PFSK-1 (cell line): ENCODE data around the gene RAB9A.

ENCODE experiments used
- POLR2AphosphoS5 ChIP-seq: IDR thresholded peaks from 2 replicates; pipeline ENCODE4 v1.6.1; 2012; ENCODE audit warnings: low read depth, mild to moderate bottlenecking, control low read depth, low read length, moderate library complexity
- SIN3A ChIP-seq: IDR thresholded peaks from 2 replicates; pipeline ENCODE4 v1.6.1; 2012; ENCODE audit warnings: mild to moderate bottlenecking, low read length, moderate library complexity, borderline replicate concordance; ENCODE audit not compliant: insufficient read depth
- TAF1 ChIP-seq: IDR thresholded peaks from 2 replicates; pipeline ENCODE4 v1.6.1; 2012; ENCODE audit warnings: low read length, control low read depth, borderline replicate concordance; ENCODE audit not compliant: insufficient read depth
- TF ChIP-seq, protein P1 (sequence below), 2 experiments: IDR thresholded peaks; 2 replicates each; pipeline versions ENCODE4 v1.6.1 to v1.8.0; 2011 to 2012; ENCODE audit warnings: low read depth in 2 of 2, low read length in 2 of 2, control low read depth in 1 of 2, inconsistent platforms in 1 of 2, mild to moderate bottlenecking in 1 of 2, moderate library complexity in 1 of 2; ENCODE audit not compliant: insufficient read depth in 1 of 2

DNA sequence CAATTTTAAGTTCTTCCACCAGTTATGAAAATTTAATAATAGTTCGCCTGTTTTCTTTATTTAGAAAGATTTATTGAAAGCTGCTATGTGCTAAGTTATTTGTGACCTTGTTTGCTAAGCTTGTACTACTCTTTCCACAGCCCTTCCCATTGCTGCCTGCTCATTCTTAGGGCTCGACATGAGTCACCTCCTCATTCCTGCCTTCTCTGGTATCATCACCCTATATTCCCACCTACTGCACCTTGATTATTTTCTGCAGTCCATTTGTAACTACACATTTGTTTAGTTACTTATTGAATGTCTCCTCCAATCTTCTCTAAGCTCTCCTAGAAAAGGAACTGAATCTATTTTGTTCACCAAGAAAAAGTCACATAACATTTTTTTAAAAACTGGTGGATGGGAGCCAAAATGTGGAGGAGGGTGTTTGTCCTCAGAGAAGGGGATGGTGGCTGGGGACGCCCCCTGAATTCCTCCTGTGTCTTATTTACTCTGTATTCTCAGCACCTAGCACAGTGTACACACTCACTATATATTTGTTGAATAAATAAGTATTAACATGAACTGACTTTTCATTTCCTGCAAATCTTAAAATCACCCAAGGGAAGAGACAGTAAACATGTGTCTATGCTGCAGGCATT lies 3.7 kb upstream of the RAB9A start:
- TF ChIP-seq POLR2AphosphoS5 (no peak), SIN3A (no peak), TAF1 (no peak)
- TF ChIP-seq, protein P1, sequence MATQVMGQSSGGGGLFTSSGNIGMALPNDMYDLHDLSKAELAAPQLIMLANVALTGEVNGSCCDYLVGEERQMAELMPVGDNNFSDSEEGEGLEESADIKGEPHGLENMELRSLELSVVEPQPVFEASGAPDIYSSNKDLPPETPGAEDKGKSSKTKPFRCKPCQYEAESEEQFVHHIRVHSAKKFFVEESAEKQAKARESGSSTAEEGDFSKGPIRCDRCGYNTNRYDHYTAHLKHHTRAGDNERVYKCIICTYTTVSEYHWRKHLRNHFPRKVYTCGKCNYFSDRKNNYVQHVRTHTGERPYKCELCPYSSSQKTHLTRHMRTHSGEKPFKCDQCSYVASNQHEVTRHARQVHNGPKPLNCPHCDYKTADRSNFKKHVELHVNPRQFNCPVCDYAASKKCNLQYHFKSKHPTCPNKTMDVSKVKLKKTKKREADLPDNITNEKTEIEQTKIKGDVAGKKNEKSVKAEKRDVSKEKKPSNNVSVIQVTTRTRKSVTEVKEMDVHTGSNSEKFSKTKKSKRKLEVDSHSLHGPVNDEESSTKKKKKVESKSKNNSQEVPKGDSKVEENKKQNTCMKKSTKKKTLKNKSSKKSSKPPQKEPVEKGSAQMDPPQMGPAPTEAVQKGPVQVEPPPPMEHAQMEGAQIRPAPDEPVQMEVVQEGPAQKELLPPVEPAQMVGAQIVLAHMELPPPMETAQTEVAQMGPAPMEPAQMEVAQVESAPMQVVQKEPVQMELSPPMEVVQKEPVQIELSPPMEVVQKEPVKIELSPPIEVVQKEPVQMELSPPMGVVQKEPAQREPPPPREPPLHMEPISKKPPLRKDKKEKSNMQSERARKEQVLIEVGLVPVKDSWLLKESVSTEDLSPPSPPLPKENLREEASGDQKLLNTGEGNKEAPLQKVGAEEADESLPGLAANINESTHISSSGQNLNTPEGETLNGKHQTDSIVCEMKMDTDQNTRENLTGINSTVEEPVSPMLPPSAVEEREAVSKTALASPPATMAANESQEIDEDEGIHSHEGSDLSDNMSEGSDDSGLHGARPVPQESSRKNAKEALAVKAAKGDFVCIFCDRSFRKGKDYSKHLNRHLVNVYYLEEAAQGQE (IDR thresholded peaks at IDR 0.05; ENCODE audit: insufficient read depth in 1 of 2, low read depth in 2 of 2, low read length in 2 of 2) = no peak
